Gastrocnemius medialis (tissue), 4 donors: ENCODE results near the gene ENTHD1.

Source experiments
- POLR2A ChIP-seq, 2 donors: fragments of 450-650 bp; IDR thresholded peaks; one replicate each; pipeline ENCODE4 v1.6.1; 2017; ENCODE audit warnings: antibody characterized with exemption in 2 of 2, mild to moderate bottlenecking in 2 of 2, moderate library complexity in 2 of 2
- TF ChIP-seq, protein P1 (sequence below), 5 experiments: fragments of 450-650 bp in 3 of 5; fragments of 200-600 bp in 2 of 5; sonication (generic) in 2 of 5; IDR thresholded peaks in 4 of 5; conservative IDR thresholded peaks in 1 of 5; 1 replicate in 4 of 5; 2 replicates in 1 of 5; pipeline ENCODE4 v1.5.1; 2016 to 2019; ENCODE audit warnings: antibody characterized with exemption in 5 of 5, mild to moderate bottlenecking in 3 of 5, moderate library complexity in 3 of 5

DNA sequence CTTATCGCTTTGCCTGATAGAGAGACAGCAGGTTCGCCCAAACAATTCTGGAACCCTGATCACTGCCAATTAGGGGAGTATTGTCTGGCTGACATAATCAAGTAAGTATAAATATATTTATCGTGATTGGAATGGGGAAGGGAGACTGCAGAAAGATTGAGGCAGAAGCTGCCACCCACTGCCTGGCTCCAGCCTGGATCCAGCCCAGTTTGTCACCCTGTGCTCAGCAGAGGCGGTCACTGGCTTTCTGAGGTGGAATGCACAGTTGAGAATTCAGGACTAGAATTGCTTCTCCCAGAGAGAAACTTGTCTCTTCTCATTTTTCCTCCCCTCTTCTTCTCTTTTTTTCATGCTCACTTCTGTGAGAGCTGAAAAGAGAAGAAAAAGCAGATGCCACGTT lies 33.2 kb upstream of the ENTHD1 start:
- TF ChIP-seq, protein P1, sequence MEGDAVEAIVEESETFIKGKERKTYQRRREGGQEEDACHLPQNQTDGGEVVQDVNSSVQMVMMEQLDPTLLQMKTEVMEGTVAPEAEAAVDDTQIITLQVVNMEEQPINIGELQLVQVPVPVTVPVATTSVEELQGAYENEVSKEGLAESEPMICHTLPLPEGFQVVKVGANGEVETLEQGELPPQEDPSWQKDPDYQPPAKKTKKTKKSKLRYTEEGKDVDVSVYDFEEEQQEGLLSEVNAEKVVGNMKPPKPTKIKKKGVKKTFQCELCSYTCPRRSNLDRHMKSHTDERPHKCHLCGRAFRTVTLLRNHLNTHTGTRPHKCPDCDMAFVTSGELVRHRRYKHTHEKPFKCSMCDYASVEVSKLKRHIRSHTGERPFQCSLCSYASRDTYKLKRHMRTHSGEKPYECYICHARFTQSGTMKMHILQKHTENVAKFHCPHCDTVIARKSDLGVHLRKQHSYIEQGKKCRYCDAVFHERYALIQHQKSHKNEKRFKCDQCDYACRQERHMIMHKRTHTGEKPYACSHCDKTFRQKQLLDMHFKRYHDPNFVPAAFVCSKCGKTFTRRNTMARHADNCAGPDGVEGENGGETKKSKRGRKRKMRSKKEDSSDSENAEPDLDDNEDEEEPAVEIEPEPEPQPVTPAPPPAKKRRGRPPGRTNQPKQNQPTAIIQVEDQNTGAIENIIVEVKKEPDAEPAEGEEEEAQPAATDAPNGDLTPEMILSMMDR (IDR thresholded peaks at IDR 0.05 in 4 of 5, conservative IDR thresholded peaks at IDR 0.05 in 1 of 5), result no peak
- no peak for TF ChIP-seq POLR2A (IDR thresholded peaks at IDR 0.05)
